ENCODE results near the gene IGFN1. TPM values are rescaled to one million over a fixed set of nuclear protein-coding genes. Genes with fewer than 3 reads are reported as not detected.
"Not testable (repeated sequence)": the region's sequence is repeated elsewhere in the genome, so short reads cannot be mapped to it uniquely, and the experiment has no call there.

IGFN1 gene
- total RNA-seq, 6 experiments from 2014 or later: 0.02 to 0.18 (median 0.12) TPM; not detected in 3

GRCh38 chr1:201253906-201254624 is 63.4 kb downstream of the IGFN1 start:
- Histone ChIP-seq H3K36me3 (no peaks in the 10 kb centered on the region), H3K27ac (no peak overlapping the region), H3K27me3 (no peaks in the 10 kb centered on the region), H3K9me3 (no peaks in the 10 kb centered on the region), H3K4me3 (no peak overlapping the region), H3K4me1 (no peaks in the 10 kb centered on the region)
- ATAC-seq (no peak), DNase-seq (no peak)
- intact Hi-C loops (cut with DNase I): loop anchor here (5.0 kb wide), 2 partner anchors 103 to 108 kb away; no protein-coding TSS in a partner anchor
- no peak for TF ChIP-seq CTCF (IDR thresholded peaks at IDR 0.05)
- no peak for TF ChIP-seq POLR2A (IDR thresholded peaks at IDR 0.05)
- WGBS (ENCODE audit: insufficient coverage, low coverage, low lambda C conversion rate, missing lambda C conversion rate): 34% methylated on average over 4 of the region's 9 CpGs

GRCh38 chr1:201254625-201255478 is 64.2 kb downstream of the IGFN1 start:
- no peak overlapping the region for H3K27ac ChIP-seq
- DNase-seq (peak in 2 of 3 donors; percentile 55 to 67), ATAC-seq (peak; percentile 75 to 90 (median 86))
- H3K9me3 ChIP-seq: no peaks in the 10 kb centered on the region
- WGBS (ENCODE audit: insufficient coverage, low coverage, low lambda C conversion rate, missing lambda C conversion rate): 100% methylated on average over 1 of the region's 24 CpGs
- no peak overlapping the region for H3K4me3 ChIP-seq
- no peaks in the 10 kb centered on the region for H3K36me3 ChIP-seq
- H3K27me3 ChIP-seq: no peaks in the 10 kb centered on the region
- TF ChIP-seq POLR2A (IDR thresholded peaks at IDR 0.05): no peak
- TF ChIP-seq CTCF (IDR thresholded peaks at IDR 0.05): peak; percentile 94 to 96 (median 94)
- H3K4me1 ChIP-seq: peaks cover 0 to 3% (median 0%) of the 10 kb centered on the region in 4 donors
- intact Hi-C loops (cut with DNase I): loop anchor here (5.0 kb wide), 2 partner anchors 102 to 107 kb away; no protein-coding TSS in a partner anchor

GRCh38 chr1:201255479-201256362 is 65.1 kb downstream of the IGFN1 start:
- Histone ChIP-seq H3K9me3 (no peaks in the 10 kb centered on the region), H3K4me3 (no peak overlapping the region), H3K27me3 (no peaks in the 10 kb centered on the region), H3K4me1 (peaks cover 0 to 3% (median 0%) of the 10 kb centered on the region in 4 donors), H3K36me3 (no peaks in the 10 kb centered on the region), H3K27ac (no peak overlapping the region)
- intact Hi-C loops (cut with DNase I): no loop called here
- no peak for DNase-seq
- no peak for ATAC-seq
- WGBS (ENCODE audit: insufficient coverage, low coverage, low lambda C conversion rate, missing lambda C conversion rate): 63% methylated on average over 11 of the region's 17 CpGs
- TF ChIP-seq POLR2A (IDR thresholded peaks at IDR 0.05) (no peak), CTCF (IDR thresholded peaks at IDR 0.05) (no peak)

GRCh38 chr1:201258132-201258531 is 67.5 kb downstream of the IGFN1 start:
- H3K9me3 ChIP-seq; H3K4me1 ChIP-seq; H3K27ac ChIP-seq; H3K36me3 ChIP-seq; ATAC-seq; H3K4me3 ChIP-seq; intact Hi-C loops (cut with DNase I); H3K27me3 ChIP-seq; DNase-seq: not testable (repeated sequence)
